Hematopoietic multipotent progenitor cell (in vitro differentiated cells): ENCODE measurements around the gene KCNA2. TPM values are rescaled to one million over a fixed set of nuclear protein-coding genes. Genes with fewer than 3 reads are reported as not detected.

Experiments
- DNase-seq, 3 donors: peaks; one replicate each; pipeline ENCODE4 v3.0.0-alpha.2; 2011 to 2015; ENCODE audit warnings: low read depth in 2 of 3, low spot score in 2 of 3
- total RNA-seq: library from RNA; depleted of rRNA; stranded (reverse); fragments of >200 nt; gene quantifications from one replicate; pipeline ENCODE4 v1.2.3, GENCODE V29; 2012

KCNA2 gene
- not detected for total RNA-seq

DNA sequence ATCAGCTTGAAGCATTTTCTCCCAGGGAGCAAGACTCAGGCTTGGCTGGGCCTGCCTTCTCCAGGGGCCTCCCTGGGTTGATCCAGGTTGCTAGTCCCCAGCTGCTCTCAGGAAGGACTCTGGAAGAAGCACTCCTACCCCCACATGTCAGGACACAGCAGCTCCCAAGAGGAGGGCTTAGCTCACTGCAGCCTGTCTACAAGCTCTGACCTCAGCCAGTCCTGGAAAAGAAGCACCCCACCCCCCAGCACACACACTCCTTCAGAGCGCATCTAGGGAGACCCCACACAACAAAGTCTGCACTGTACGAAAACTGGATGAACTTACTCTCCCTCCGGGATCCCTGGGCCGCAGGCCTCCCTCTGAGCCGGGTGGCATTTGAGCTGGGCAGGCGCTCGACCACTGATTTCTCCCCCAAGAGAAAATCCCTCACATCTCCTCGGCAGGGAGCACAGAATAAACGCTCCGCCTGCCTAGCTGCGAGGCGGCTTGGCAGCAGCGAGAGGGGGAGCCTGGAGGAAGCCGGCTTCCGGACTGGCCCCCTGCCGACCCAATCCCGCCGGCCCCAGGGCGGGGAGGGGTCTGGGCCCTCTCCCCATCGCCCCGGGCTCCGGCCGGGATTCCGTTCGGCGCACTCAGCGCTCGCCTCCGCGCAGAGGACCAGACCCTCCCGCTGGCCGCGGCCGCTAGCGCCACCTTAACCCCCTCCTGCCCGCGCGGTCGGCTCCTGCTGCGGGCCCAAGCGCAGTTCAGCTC is at the start of gene KCNA2:
Gene KCNA2 (minus strand): TSS at position 458 of the 756 bp plus-strand sequence. CDS start 1,576 bp downstream, outside the sequence.
- DNase-seq: no peak

DNA sequence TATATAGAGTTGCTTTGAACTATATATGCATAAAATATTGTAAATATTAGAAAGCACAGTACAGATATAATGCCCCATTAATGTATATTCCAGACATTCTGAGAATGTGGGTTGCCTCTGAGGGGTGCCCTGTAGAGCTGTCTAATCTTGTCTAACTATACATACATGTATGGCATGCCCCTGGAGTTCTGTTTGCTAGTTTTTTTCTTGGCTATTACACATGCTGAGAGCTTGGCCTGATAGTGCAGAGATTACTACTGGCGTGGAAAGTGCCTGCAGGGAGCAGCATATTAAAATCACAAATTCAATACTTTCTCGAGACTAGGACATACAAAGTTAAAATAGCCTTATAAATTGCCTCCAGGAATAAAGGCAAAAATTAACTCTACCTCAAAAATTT is 44.5 kb upstream of the KCNA2 start:
- DNase-seq: no peak

DNA sequence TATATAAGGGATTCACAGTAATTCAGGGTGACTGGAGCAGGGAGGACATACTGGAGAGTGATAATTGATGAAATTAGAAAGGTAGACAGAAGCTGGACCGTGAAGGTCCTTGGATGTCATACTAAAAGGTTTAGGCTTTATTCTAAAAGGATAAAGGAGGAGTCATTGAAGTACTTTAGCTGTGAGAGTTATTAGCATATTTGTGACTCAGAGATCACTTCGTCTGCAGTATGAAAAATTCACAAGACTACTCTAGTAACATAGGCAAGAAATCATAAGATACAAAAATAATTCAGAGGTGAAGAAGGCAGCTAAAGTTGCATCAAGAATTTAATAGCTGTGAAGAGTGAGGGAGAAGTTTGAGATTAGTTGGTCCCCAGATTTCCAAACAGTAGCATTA is 42.3 kb upstream of the KCNA2 start:
- no peak for DNase-seq

DNA sequence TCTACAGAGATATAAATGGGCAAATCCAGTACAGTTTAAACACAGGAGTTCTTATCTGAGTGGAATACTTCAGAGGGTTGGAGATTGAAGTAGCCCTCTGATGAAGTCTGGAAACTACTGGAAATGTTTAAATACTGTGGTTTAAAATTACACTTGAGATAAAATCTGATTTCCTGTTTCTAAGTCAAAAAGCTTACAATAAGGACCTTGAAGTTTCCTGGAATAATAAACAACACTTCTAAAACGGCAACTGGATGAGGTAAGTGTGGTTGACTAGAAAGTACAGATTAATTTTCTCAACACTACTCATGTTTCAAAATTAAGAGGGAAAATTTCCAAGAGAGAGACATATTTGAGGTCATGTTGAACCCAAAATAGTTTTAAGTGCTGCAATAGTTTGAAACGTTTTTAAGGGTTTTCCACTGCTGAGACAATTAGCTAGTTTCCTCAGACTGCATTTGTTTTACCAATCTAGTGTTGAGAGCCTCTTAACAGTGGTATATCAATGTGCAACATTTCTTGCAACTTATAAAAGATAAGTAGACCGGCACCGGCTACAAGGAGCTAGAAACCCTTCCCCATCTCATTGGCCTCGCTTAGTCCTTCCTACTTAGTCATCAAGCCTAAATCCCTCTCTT is 41.2 kb upstream of the KCNA2 start:
- DNase-seq: peak in 1 of 3 donors; percentile 21

DNA sequence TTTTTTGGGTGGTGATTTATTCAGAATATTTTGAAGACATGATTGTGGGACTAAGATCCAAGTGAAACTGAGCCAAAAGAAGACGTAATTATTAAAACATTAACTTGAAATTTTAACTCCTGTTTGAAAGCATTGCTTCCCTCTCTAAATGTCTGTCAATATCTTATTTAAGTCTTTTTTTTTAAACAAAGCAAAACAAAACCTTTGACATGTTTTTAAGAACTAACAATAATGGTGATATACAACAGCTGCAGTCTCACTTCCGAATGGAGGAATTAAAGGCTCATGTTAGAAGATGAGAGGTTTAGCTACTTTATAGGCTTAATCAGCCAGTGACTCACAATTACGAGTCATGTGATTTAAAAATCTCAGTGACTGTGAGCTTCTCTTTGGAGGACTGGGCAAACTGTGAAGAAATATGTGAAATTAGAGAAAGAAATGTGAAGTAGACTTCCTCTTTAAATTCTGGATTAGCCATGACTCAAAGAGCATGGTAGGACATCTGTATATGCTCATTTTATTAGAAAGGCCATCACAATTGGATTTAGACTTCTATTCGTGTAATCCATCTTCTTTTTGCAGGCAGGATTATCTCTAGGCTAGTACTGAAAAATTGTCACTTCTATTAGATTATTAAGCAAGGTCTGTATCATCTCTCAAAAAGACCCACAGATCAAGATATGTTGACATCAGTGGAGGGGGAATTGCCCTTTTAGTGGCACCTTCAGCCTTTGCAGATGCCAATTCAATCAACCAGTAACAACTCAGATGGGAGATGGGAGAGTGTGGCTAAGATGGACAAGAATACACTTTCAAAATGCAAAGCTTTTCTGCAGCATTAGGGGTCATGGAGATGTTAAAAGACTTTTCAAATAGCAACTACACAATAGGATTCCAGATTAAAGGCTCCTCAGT is 39.9 kb upstream of the KCNA2 start:
- peak in 2 of 3 donors; percentile 29 to 43 for DNase-seq

DNA sequence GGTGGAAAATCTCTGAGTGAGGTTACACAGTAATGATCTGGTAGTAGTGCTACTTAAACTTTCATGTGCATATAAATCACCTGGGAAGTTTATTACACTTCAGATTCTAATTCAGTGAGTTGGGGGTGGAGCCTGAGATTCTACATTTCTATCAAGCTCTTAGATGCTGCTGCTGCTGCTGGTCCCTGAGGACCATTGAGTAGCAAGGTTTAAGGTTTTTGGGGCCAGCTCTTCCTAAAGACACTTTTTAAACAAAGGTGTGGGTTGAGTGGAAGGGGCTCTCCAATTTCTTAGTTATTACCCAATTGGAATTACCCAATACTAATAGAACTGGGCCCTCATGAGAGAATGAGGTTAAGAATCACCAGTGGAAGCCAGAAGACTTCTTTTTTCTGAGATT is 39.1 kb upstream of the KCNA2 start:
- DNase-seq: no peak

DNA sequence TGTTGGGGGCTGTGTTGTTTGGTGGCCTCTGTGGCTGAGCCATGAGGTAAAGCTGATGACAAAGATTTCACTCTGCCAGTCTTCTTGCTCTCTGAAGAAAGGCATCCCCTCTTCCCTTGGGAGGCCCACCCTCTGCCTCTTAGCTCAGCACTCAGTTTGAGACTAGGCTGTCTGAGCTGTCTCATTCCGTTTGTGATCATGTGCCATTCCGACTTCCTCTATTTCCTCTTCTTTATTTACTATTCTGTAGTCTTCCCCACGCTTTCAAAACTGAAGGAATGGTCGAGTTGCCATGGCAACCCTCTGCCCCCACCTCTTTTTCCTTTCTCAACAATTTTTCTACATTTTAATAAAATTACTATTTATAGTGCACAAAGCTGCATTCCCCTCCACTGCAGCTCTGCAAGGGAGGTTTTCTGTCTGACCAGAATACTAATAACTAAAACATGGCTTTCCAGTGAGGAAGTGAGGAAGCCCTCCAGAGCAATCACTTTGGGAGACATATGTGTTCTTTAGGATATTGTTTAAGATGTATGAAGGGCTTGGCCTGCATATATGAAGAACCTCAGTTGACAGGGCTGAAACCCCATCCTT is 37.8 kb upstream of the KCNA2 start:
- DNase-seq: peak in 2 of 3 donors; percentile 39 to 49

DNA sequence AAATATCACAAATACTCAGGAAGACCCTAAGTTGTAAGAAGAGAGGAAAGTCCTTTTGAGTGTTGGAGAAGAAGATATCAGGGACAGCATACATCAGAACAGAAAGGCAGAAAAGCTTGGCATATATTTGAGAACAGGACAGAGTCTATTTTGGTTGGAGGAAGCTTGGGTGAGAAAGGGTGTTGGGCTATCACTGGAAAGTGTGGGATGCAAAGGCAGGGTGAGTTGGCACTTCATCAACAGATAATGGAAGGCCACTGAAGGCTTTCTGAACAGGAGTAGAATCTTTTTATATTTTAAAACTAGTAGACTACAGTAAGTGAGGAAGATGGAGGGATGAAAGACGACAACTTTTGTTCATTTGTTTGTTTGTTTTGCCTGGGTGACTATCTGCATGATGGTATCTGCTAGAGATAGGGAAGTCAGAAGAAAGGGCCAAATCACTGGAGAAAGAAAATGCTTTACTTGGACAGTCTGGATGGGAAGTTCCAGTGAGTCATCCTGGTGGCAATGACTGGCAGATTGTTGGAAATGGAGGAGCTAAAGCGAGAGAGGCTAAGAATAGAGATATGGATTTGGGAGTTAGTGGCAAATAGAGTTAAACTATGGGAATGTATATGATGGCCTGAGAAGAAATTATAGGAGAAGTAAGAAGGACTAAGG is 33.7 kb upstream of the KCNA2 start:
- DNase-seq: peak in 1 of 3 donors; percentile 30

DNA sequence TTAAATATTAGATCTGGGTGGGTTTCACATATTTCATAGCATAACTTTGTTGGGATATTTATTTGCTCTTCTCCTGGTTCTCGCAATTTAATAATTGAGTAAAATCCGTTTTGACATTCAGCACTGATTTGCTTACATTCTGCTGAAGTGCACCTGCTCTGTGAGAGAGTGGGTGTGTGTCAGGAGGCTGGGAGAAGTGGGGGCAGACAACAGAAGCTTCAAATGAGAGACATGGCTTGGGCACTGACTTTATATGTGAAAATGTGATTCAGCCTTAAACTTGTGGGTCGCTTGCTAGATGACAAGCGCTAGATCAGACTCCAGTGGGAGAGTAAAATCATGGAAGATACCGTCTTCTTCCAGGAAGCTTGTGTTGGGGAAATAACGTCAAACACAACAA is 32.4 kb upstream of the KCNA2 start:
- no peak for DNase-seq

DNA sequence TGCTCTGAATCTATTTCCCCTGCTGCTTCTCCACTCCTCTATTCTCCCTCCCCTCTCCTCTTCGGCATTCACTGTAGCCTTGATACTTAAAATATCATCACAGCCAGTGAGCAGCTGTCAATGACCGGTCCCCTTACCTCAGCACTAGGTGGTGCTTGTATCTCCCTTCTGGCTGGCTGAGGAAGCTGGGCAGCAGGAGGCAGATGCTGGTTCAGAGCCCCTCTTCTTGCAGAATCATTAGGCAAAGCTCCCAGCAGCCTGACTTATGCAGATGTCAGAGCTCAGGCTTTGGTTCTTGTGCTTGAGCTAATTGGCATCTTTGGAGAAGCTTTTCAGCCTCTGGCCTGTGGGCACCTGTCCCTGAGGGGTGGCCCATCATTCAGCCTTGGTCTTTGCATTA is 31.9 kb upstream of the KCNA2 start:
- DNase-seq: no peak

DNA sequence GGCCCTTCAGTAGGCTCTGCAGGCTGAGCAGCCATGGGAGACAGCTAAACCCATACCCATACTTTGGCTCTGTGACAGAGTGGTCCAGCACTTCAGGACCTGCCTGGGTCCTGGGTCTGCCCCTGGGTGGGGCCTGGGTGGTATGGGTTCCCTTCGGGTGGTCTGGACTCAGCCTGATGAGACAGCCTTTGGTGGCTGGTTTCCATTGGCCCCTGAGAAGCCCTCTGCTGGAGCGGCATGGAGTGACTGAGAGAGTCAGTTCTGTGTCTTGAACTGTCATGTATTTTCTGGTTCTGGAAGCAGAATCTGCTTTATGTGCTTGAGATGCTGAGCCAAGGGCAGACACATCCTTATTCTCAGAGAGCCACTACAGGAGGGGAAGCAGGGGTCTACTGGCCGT is 31.3 kb upstream of the KCNA2 start:
- no peak for DNase-seq

DNA sequence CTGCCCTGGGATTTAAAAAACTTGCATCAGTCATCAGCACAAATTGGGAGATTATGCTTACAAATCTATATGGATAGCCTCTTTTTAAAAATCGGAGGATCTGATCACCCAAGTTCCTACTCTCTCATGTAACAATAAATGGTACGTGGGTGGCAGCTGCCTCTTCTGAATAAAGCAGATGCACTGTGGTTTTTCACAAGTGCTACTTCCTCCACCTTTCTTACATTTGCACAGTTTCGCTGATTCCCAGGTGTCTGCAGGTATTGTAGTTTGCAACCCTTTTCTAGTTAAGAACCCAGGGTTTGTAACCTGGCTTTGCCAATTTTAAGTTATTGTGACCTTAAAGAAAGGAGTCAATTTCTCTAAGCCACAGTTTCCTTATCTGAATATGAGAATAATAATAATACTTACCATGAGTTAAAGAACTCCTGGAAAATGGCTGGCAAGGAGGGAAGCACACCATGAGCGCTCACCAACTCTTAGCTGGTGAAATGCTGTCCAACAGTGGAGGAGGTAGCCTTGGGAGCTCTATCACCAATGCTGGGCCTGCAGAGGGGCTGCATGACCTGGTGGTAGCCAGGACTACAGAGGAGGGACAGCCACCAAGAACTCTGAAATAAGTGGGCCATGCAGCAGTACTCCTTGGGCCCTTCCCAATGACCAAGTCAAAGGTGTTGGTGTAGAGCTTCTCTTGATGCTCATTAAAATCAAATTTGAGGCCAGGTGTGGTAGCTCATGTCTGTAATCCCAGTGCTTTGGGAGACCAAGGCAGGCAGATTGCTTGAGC is 30.2 kb upstream of the KCNA2 start:
- DNase-seq: no peak

DNA sequence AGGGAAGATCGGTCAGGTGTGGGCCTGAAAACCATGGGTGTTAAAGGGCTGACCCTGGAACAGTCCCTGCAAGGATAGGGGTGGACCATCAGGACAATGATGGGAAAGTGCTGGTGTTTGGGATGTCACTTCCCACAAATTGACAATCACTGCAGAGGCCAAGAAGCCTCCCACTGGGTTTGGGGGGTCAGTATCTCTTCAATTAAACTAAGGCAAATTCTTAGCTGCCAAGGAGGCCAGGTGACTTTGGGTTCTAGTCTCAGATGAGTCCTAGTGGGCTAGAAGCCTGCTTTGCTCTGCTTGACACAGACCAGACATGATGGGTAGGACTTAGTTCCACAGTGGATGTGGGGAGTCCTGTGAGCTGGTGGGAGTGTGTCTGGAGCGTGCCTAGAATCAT is 29.3 kb upstream of the KCNA2 start:
- no peak for DNase-seq

DNA sequence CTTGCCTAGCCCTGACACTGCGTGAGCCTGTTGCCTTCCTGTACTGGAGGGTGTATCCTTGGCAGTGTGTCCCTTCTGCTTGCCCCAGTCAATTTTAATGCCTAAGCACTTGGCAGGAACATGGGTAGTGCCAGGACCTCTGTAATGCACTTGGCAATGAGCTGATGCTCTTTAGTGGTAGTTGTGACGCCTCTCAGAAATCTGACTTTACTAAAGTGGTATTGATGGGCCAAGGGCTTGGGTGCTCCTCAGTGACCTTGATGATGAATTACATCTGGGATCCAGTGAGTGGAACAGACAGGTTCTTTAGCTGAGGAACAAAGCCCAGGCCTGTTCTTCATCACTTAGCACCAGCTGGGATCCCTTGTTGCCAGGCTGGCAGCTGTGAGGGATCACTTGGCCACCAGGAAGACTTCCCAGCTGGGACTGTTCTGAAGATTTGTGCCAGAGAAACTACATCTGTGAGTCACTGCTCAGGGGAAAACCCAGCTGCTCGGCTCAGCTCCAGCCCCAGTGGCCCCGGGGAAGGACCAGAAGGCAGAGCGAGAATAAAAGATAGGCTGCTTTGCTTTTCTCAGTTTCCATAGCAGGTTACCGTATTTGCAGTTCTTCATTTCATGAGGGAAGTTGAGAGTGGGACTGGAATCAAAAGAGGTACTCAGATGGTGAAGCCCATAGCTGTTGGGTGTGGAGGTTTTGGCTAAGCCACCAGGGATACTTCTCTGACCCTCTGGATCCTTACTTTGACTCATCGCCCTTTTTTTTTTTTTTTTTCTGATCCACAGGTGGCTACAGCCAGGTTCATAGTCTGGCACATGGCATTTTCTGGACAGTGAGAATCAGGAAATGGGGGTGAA is 28.5 kb upstream of the KCNA2 start:
- DNase-seq: no peak

DNA sequence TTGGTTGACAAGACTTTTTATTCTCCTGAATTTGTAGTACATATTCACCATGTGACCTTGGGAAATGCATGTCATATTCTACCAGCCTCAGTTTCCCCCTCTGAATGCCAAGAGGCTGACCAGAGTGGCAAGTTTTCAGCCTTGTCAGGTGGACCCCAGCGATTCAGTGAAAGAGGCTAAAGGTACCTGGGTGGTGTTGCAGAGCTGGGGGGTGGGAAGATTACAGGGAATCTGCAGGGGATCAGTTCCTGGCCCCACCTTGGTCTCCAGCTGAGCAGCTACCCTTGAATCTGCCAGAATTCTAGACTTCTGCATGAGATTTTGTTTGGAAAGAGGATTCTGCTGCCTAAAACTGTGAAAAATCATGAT is 27.9 kb upstream of the KCNA2 start:
- no peak for DNase-seq

DNA sequence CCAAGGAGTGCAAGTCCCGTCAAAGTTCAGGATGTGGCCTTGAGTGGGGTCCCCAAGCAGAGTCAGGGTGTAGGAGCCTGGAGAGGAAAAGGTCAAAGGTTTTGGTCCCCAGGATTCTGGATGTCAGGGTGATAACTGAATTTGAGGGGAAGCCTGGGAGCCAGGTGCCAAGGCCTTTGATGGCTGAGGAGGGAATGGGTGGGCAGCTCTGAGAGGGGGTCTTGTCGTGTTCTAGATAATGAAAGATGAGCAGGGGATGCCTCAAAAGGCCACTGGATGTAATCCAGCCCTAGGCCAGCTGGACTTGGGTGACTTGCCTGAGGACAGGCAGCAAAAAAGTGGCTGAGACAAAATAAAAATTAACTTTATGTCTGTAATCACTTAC is 27.5 kb upstream of the KCNA2 start:
- DNase-seq: no peak

DNA sequence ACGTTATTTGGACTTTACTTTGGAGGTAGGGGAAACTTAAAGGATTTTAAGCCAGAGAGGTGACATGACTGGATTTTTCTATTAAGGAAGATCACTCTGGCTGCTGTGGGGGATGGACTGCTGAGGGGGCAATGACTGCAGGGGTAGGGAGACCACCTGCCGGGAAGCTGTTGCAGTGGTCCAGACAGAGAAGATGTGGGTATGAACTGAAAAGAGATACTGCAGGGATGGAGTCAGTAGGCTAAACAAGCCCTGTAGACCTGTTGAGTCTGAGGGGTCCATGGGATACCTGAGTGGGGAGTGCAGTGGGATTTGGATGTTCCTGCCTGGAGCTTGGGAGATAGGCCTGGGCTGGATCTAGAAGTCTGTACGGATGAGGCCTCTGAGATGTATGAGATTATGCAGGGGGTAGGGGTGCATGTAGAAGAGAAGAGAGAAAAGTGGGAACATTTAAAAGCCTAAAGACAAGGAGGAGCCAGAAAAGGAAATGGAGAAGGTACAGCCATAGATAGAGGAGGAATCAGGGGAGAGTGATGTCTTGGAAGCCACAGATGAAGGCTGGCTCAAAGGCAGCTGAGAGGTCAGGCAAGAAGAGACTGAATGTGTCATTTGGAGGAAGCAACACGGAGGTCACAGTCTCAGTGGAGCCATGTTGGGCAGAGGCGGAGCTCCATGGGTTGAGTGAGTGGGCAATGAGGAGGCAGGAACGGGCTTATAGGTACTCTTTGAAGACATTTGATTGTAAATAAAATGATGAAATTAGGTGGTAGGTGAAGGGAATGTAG is 25.9 kb upstream of the KCNA2 start:
- DNase-seq: no peak
